PFSK-1 (cell line): ENCODE results near the gene ASIC1.

Source experiments
- POLR2AphosphoS5 ChIP-seq: IDR thresholded peaks from 2 replicates; pipeline ENCODE4 v1.6.1; 2012; ENCODE audit warnings: low read depth, mild to moderate bottlenecking, control low read depth, low read length, moderate library complexity
- REST ChIP-seq, 2 experiments: IDR thresholded peaks; 2 replicates each; pipeline versions ENCODE4 v1.6.1 to v1.8.0; 2011 to 2012; ENCODE audit warnings: low read depth in 2 of 2, low read length in 2 of 2, control low read depth in 1 of 2, inconsistent platforms in 1 of 2, mild to moderate bottlenecking in 1 of 2, moderate library complexity in 1 of 2; ENCODE audit not compliant: insufficient read depth in 1 of 2
- SIN3A ChIP-seq: IDR thresholded peaks from 2 replicates; pipeline ENCODE4 v1.6.1; 2012; ENCODE audit warnings: mild to moderate bottlenecking, low read length, moderate library complexity, borderline replicate concordance; ENCODE audit not compliant: insufficient read depth
- TAF1 ChIP-seq: IDR thresholded peaks from 2 replicates; pipeline ENCODE4 v1.6.1; 2012; ENCODE audit warnings: low read length, control low read depth, borderline replicate concordance; ENCODE audit not compliant: insufficient read depth

- no peak for TF ChIP-seq REST (IDR thresholded peaks at IDR 0.05; ENCODE audit: insufficient read depth in 1 of 2, low read depth in 2 of 2, low read length in 2 of 2)
- no peak for TF ChIP-seq POLR2AphosphoS5
- TF ChIP-seq SIN3A = no peak
- TF ChIP-seq TAF1 = no peak
Observed at GRCh38 chr12:50024227-50024626, 33.2 kb upstream of the ASIC1 start.
